Stimulated activated CD4-positive, alpha-beta T cell treated with anti-CD3 and anti-CD28 coated beads, Interleukin-15, amount 100 ng/mL, for 24 hours (primary cell): ENCODE measurements around the gene R3HCC1L.

ENCODE experiments used
- DNase-seq: peaks from one replicate; pipeline ENCODE4 v3.0.0-alpha.2; 2020

R3HCC1L gene

DNA sequence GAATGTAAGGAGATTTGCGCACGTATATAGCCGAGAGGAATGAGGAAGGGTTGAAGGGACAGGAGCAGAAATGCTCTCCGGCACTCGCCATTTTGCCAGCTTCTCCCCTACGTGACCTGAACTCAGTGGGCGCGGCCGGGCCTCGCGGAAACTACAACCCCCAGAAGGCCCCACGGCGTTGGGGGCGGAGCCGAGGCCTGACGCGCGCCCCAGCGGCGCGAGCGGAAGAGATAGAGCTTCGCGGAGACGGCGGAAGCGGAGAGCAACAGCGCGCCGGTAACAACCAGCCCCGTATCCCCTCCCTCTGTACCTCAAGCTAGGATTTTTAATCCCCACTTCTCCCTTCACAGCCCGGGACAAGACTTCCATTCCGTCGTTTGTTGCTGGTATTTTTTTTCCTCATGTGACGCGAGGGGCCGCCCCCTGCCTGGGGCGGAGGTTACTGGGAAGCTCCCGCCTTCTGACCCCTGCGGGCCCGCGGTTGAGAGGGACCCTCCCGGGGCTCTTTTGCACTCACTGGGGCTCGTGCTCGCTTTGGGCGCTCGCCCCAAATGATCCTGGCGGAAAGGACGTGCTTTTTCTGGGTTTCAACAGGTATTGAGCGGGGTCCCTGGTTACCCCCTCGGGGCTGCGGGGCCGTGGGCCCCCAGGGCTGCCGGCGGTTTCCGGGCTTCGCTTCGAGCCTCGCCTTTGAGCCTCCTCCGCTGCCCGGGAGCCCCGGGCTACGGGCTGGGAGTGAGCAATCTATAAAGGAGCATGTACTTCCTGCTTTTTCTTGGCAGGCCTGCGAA lies at the start of gene R3HCC1L:
TSS of gene R3HCC1L (plus strand) at position 227 of the 791 bp plus-strand sequence. CDS start 73,458 bp downstream, outside the sequence.
- peak; percentile 96 for DNase-seq

DNA sequence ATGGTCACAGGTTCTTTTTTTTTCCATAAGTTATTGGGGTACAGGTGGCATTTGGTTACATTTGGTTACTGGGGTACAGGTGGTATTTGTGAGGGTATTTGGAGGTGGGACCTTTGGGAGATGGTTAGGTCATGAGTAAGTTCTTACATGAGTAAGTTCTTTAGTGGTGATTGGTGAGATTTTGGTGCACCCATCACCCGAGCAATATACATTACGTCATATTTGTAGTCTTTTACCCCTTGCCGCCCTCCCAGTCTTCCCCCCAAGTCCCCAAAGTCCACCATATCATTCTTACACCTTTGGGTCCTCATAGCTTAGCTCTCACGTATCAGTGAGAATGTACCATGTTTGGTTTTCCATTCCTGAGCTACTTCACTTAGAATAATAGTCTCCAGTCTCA lies 49.2 kb upstream of the R3HCC1L start:
- no peak for DNase-seq

DNA sequence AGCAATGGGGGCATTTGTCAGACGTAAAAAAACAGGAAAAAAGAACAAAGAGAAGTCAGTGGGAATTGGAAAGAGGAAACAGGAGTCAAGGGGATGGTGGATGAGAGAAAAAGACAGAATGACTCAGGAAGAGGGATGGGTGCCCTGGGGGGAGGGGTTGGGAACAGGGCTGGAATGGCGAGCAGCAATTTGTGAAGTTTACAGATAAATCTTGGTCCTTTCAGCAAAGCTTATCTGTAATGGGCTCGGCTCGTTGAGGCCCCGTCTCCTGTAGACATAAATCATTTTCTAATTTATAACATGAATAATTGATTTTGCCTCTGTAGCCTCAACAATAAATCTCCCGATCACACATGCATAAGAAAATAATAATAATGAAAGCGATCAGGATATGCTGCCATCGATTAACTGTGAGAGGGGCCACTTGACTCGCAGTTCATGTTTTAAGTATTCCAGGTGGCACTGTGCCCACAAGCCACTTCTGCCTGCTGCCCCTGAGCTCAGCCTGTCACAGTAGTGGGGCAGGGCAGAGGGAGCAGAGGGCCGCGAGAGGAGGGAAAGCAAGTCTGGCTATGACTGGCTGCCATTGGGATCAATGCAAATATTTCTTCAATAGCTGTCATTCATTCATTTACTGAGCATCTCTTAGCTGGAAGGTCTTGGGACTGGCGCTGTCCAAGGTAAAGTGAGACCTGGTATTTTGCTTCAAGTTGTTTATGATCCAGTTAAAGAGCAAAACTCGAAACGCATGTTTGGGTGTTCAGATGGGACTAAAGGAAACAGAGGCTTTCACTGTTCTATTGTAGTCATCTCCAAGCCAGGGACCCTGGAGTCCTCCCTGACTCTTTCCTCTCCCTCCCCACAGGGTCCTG lies 47.4 kb upstream of the R3HCC1L start:
- no peak for DNase-seq

DNA sequence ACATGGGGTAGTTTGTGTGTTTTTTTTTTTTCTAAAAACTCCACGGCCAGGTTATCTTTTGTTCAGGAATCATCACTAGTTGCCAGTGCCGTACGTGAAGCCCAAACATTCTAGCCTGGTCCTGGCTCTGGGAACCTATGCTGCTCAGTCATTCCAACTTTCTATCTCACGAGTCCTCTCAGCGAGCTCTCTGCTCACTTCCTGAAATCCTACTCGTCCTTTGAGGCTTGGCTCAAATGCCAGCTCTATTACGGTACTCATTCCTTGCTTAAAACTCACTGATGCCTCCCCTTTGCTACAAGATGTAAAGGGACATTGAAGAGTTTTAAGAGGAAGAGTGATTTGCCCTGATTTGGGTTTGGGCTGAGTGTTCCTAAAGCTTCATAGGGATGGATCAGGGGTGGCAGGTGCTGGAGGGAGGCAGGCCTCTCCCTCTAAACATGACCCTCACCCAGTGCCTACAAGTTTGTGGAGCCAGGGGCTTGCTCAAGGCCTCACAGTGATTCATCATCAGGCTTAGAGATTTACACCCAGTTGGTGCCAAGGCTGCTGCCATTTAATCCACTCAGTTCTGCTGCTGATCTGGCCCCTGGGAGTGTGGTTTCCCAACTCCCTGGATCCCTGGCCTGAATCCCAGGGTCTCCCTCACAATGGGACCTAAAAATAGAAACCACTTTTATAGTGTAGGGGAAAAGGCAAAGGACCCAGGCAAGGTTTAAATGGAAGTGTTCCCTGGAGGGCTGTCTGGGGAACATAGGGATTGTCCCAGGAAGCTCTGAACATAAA lies 46.1 kb upstream of the R3HCC1L start:
- DNase-seq: no peak

DNA sequence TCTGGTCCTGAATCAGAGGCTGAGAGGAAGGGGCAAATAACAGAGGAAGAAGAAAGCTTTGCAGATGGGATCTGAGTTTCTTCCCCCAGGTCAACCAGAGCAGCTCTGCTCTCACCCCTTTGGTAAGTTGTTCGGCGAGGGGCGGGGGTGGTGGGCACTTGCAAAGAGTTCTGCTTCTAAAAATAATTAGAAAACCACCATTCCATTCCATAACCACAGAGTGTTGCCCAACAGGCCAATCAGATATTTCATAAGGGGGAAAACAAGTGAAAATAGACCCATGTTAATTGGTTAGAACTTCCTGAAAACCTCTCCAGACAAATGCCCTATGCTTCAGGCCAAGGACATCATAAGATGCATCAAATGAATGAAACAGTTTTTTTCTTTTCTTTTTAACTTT lies 43.6 kb upstream of the R3HCC1L start:
- DNase-seq: no peak

DNA sequence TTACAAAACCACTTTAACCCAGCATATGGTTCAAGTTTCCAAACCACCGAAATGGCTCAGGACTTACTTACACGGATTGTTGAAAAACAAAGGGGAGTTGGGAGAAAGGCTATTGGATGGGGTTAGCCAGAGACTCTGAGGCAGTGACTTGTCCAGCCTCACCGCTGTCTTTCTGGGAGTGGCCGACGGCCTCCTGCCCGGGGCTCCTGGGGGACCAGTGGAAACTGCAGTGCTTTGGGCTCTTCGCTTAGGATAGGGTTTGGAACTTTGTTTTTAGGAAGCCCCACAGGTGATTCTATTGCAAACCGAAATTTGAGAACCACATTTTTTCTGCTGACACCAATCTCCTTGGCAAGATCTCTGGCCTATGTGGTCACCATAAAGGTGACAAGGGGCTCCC lies 38.1 kb upstream of the R3HCC1L start:
- no peak for DNase-seq

DNA sequence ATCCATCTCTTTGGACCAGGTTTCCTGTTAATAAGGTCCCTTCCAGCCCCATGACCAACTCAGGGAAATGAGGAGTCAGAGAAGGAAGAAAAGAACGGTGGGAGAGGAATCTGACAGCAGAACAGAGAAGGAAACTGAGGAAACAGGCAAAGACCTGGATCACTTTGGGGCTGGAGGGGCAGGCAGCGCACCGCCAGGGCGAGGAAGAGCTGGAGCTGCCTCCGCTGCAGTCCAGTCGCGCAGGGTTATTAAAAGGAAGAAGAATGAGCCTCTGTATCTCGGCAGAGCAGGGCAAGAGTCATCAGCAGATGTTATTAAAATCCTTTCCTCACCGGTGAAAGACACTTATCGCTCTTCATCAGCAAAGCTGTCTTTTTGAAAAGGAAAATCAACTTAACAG lies 37.7 kb upstream of the R3HCC1L start:
- DNase-seq: no peak

DNA sequence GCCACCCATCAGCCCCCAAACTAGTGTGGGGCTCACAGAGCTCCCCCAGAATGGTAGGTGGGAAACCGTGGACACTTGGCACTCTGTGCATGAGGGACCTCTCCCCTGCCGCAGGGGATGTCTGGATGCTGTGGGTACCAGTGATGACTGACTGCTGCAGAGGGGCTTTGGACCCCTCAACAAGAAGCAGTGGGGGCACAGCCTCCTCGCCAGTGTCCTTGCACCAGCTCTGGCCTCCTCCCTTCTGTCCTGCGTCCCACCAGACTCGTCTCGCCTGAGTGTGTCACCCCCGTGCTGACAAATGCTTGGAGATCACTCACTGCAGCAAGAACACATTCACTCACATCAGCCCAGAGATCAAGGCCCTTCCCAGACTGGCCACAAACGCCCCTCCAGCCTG lies 37.3 kb upstream of the R3HCC1L start:
- no peak for DNase-seq

DNA sequence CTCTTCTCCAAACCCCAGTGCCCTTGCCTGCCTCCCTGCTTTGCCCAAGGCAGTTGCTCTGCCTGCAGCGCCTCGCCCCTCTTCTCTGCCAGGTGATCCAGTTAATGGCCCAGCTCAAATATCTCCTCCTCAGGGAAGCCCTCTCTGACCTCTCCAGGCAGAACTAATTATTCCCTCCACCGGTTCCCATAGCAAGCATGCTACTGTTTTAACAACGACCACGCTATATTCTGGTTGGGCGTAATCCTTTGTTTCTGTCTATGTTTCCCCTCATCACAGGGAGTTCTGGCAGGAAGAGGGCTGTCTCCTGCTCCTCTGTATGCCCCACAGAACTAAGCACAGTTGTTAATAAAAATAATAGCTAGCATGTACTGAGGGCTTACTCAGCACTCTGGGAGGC lies 36.8 kb upstream of the R3HCC1L start:
- no peak for DNase-seq

DNA sequence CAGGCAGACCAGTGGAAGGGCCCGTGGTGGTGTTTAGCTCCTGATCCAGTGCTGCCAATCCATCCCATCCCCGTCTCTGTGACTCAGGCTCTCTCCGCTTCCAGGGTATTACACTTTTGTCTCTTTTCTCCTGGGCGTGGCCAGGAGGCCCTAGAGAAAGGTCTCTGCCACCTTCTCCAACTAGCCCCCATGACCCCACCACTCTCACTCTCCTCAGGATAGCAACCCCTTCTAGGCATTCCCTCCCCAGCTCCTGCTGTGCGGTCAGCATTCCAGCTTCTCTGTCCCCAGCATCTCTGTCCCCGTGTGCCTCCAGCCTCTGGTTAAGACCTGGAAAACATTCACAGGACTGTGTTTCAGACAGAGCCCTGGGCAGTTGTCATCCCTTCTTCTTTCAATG lies 36.2 kb upstream of the R3HCC1L start:
- no peak for DNase-seq

DNA sequence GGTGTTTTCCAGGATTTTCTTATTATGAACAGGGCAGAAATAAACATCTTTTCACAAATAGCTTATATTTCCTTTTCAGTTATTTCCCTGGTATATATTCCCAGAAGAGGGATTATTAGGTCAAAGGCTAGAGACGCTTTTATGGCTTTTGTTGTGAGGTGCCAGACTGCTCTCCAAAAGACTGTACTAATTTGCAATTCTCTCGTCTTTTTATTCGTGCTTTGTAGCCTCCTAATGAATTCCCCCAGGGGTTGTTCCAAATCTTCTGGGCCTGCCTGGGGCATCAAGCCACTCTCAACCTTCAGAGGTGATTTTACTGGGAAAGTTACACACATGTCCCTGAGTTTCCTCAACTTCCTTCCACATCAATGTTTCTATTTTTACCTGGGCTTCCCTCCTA lies 34.0 kb upstream of the R3HCC1L start:
- no peak for DNase-seq

DNA sequence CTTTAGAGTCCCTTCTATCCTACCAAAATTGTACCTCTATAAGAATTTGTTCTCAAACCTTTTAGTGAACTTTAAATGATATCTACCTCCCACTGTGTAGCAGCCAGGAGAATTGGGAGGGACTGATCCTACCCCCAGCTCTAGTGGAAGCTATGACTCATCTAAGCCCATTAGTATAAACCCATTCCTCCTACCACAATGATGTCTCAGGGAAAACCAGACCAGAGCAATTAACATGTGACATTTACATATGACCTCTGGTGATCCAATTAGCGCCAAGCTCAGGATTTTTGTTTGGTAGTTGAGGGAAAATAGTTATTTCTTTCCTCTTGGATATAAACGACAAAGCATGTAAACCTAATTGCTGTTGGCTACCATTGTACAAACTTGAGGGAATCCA lies 33.1 kb upstream of the R3HCC1L start:
- DNase-seq: no peak

DNA sequence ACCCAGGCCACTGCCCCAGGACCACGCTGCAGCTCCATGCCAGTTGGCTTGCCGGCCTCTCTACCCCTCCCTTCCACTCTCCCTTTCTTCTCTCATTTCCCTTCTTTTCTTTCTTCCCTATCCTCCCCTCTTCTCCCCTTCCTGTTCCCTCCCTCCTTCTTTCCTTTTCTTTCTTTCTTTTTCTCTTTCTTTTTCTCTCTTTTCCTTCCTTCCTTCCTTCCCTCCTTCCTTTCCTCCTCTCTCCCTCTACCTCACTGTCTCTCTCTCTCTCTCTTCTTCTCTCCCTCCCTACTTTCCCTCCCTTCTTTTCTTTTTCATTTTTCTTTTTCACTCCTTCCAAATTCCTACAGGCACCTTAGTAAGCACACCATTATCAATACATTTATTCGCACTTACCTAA lies 30.3 kb upstream of the R3HCC1L start:
- no peak for DNase-seq

DNA sequence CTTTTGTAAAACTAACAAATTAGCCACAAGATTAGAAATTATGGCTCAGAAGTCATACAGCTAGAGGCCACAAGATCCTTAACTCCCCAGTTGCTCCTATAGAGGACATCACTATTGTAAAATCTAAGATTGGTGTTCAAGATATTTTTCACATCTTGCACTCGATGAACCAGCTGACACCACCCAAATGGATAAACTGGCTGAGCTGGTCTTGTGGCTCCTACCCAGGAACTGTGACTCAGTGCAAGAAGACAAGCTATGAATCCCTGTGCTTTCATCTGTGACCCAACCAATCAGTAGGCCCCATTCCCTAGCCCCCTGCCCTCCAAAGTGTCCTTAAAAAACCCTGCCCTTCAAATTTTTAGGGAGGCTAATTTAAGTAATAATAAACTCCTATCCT lies 27.9 kb upstream of the R3HCC1L start:
- DNase-seq: no peak

DNA sequence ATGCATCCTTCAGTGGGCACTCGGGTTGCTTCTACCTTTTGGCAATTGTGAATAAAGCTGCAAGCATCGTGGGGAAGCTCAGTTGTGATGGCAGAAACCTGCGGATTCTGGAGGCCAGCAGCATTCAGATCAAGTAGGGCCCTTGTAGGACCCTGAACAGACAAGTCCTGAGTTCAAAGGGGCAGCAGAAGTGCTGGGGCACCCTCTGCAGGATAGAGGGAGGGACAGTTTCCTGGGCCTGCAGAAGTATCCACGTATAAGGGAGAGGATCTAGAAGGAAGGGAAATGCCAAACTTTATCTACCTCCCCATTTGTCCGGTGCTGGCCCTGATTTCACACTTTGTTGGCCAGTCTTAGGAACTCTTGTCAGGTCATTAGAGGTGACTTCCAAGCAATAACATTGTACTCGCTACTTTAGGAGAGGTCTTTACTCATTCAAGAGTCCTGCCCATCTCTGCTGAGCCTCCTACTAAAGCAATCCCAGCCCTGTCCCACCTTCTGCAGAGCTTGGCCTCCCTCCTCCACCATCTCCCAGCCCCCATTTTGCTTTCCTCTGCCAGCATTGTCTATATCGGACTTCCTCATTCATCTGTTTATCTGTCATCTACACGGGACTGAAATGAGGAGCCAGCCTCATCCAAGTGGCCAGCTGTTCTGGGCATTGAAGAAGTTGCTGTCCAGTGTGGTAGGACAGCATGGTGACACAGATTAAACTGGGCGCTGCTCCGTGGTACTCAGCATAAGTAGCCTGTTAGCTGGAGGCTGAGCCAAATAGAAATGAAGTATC lies 26.6 kb upstream of the R3HCC1L start:
- DNase-seq: no peak

DNA sequence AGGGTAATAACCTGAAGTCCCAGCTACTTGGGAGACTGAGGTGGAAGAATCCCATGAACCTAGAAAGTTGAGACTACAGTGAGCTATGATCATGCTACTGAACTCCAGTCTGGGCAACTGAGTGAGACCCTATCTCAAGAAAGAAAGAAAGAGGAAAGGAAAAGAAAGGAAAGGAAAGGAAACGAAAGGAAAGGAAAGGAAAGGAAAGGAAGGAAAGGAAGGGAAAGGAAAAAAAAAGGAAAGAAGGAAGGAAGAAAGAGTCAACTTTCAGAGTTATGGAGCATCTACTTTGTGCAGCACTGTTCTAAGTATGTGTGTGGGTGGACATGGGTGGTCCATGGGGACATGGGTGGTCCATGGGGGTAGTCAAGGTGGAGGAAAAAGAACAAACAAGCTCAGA lies 24.1 kb upstream of the R3HCC1L start:
- DNase-seq: no peak

DNA sequence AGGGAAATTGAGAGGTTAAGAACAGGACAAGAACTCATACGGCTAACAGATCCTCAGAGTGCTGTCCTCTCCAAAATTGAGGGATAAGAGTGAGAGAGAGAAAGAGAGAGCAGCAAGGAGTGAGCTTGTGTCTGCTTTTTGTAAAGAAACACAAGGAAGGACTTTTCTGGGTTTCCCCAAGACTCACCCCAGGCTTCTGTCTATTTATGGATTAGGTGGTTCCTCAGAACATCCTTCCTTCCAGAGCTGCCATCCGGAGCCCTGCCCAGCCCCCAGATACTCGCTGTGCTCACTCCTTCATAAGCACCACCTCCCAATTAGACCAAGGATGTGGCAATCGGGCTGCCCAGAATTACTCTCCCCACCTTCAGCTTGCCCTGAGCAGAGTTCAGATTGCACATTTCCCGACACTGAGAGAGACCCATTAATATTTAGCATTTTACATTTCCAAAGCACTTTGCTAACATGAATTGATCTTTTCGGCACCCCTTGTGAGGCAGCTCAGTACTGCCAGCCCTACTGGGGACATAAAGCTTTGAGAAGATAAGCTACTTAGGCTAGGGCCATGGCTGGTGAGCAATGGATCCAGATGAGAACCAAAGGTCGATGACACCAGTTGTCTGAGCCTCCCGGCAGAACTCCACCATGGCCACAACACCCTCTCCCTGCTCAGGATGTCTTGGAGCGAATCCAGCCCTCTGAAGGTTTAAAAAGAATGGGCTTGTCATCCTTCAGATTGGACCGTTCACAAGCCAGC lies 19.2 kb upstream of the R3HCC1L start:
- DNase-seq: no peak

DNA sequence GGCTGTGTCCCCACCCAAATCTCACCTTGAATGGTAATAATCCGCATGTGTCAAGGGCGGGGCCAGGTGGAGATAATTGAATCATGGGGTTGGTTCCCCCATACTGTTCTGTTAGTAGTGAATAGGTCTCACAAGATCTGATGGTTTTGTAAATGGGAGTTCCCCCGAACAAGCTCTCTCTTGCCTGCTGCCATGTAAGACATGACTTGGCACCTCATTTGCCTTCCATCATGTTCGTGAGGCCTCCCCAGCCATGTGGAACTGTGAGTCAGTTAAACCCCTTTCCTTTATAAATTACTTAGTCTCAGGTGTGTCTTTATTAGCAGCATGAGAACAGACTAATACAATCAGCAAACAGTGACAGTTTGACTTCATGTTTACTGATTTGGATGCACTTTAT lies 14.6 kb upstream of the R3HCC1L start:
- no peak for DNase-seq

DNA sequence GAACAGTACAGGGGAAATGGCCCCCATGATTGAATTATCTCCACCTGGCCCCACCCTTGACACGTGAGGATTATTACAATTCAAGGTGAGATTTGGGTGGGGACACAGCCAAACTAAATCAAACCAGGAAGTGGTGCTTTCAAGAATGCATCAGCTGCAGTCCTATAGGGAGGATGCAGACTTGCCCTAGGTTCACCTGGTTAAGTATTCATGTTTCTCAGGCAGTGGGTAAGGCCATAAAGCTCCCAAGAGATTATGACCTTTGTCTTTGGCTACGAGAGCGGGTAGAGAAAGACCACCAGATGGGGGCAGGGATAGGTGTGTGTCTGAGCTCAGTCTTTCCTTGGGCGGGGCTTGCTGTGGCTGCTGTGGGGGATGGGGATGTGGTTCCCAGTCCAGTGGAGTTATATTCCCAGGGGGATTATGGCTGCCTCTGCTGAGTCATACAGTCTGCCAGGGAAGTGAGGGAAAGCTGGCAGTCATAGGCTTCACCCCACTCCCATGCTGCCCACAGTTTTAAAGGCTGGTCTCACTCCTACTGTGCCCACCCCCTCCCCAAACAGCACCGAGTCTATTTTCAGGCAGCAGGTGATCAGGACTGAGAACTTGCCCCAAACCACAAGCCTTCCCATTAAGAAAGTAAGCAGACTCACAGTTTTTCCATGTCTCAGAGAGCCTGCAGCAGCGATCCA lies 8.4 kb upstream of the R3HCC1L start:
- DNase-seq: no peak

DNA sequence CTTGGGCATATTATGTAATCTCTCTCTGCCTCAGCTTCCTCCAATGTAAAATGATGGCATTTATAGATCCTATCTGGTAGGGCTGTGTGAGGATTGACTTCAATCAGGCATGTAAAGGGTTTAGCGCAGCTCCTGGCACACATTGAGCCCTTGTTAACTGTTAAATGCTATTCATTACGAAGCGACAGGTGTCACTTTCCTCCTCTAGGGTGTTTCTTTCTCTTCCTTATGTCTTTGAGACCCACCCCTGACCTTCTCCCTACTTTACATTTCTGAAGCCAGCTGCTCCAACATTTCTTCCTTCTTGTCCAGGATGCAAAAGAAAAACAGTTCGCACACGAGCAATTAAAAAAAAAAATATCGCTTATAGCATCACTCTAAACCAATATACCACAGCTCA lies 5.7 kb upstream of the R3HCC1L start:
- DNase-seq: no peak

DNA sequence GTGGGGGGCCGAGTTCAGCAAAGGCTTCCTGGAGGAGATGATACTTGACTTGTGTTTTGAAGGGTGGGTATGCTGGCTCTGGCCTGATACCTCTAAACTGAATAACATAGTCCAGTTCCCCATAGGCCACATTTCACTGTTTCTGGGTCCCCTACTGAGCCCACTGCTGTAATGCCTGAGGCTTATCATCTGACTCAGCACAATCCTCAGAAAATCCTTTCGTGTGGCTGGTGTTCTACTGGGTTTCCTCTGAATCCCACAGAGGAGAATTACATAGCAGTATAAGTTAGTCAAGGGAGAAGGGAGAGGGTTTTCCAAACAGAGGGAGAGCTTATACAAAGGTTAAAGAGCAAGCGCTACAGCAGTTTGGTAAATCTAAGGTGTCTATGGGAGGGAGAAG lies 2.8 kb upstream of the R3HCC1L start:
- no peak for DNase-seq
